Suprapubic skin (tissue), 3 donors: ENCODE data around the gene GSKIP.

ENCODE experiments used
- CTCF ChIP-seq, 2 donors: fragments of 200-600 bp in 1 of 2; fragments of 450-650 bp in 1 of 2; sonication (generic) in 1 of 2; IDR thresholded peaks; one replicate each; pipeline ENCODE4 v1.5.1; 2016 to 2019; ENCODE audit warnings: antibody characterized with exemption in 2 of 2, mild to moderate bottlenecking in 1 of 2, moderate library complexity in 1 of 2
- EP300 ChIP-seq: sonication (generic); formaldehyde crosslinking; IDR thresholded peaks from one replicate; pipeline ENCODE4 v1.6.1; 2017; ENCODE audit warnings: antibody characterized with exemption

DNA sequence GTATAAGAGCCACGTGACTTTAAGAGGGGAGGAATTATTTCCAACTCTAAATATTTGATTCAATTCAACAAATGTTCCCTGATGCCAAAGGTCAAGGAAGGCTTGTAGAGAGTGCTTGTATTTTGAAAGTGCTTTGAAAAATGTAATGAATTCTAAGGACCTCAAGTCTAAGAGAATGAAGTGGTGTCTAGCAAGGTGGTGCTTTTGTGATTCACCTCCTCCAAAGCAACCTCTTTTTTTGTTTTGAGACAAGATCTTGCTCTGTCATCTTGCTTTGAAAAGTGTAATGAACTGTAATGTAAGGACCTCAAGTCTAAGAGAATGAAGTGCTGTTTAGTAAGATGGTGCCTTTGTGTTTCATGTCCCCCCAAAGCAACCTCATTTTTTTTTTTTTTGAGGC, 42.4 kb downstream of the GSKIP start:
- TF ChIP-seq CTCF (IDR thresholded peaks at IDR 0.05) (no peak), EP300 (no peak)
